ENCODE measurements around the gene LGALSL.

LGALSL gene

DNA sequence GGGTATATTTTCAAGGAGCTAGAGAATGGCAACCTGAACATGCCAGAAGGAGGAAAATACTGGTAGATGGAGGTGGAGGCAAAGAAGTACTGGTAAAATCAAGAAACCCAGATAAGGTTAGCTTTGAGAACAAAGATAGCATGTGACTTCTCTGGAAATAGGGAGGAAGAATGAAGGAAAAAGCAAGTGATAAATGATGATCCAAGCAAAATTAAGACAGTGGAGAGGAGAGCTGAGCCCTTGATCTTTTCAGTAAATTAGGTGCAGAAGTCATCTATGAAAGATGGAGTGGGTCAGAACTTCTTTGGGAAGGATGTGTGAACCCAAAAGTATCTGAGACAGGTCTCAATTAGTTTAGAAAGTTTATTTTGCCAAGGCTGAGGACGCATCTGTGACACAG lies 44.5 kb downstream of the LGALSL start:
- DNase-seq (ENCODE audit: low read depth) = no peak

DNA sequence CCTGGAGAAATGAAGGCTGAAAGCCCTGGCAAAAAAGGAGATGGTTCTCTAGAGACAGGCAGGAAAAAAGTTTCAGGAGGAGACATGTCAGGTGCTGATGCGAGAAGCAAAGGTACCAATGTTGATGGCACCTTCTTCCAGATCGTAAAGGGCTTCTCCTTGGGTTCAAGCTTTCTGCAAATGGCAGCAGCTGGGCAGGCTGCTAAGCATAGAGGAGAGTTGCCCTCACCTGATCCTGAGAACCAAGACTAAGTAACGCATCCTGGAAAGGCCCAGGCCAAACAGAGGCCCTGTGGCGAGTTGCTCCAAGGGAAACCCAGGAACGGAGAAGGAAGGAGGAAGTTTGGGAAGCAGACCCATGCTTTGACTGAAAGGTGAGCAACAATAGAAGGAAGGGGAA lies 46.6 kb downstream of the LGALSL start:
- DNase-seq (ENCODE audit: low read depth) = no peak

DNA sequence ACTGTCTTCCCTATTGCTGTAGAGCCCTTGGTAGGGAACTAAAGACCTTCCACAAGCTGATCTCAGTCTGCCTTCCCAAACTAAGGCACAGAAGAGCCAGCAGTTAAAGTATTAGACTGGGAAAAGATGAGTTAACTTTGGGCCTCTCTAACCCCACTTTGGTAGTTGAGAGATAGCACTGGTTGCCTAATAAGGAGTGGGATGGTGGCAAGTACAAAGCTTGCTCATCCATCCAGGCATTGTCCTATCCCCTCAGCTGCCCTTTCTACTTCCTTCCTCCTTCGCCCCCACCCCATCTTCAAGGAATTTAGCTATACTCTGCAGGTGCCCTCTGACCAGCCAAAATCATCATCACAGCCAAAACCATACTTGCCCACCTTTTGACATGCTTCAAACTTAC lies 48.0 kb downstream of the LGALSL start:
- DNase-seq (ENCODE audit: low read depth) = no peak

DNA sequence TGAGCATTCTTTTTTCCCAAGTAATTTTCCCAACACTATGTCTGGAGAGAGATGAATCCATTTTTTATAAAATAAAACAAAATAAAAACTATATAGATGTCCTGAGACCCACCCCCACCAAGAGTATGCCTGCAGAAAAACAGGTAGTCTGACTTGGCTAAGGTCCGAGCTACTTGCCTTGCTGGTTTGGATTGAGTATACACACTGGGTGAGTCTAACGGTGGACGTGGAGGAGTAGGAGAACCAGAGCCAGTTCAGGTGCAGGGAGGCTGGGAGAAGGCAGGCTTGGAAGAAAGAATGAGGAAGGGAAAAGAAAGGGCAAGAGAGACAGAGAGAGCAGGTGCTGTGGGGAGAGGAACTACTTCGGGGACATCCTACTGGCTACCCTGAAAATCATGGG lies 48.9 kb downstream of the LGALSL start:
- DNase-seq (ENCODE audit: low read depth) = no peak

DNA sequence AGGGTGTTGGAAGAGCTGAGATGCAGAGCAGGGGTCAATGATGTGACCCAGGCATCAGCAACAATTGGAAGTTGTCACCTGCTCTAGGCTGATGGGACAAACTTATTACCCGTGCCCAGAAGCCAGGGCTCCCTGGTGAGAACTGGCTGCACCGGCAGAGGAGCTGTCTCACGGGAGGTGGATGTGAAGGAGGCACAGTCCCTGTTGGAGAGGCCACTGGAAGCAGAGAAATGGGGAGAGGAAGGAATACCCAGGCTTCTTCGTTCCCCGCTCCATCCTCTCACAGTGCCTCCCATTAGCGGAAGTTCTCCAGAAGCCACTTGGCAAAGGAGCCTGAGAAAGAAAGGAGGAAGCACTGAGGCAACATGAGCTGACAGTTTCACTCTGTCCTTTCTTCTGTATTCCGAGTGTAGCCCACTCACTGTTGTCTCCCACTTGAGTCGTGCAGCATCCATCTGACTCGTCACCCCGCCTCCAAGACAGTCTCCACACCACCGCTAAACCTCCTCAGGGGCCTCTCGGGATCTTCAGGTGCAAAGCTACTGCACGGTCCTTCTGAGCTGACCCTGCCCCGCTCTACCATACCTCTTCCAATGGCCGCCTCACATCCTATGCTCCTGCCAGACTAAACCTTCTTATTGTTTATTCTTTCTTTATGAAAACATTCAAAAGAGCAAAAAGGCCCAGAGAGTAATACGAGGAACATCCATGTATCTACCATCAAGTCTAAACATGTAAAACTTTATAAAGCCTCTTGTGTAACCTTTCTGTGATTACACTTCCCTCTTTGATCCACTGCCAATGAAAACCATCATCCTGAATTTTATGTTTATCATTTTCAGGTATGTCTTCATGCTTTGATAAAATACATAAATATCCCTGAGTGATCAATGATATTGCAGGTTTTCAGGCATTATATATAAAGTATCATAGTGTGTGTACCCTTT lies 51.1 kb downstream of the LGALSL start:
- no peak for DNase-seq (ENCODE audit: low read depth)

DNA sequence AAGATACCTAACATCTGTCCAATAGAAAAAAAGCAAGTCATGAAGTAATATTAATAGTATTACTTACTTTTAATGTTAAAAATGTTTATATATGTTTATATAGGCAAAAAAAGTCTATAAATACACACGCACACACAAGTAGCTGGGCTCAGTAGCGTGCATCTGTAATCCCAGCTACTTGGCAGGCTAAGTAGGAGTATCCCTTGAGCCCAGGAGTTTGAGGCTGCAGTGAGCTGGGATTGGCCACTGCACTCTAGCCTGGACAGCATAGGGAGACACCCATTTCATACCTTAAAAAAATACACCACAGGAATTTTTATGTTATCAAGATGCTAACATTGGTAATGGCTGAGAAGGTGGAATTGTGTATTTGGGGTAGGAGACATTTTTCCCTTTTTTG lies 52.7 kb downstream of the LGALSL start:
- no peak for DNase-seq (ENCODE audit: low read depth)
